ENCODE measurements around the gene MANBA.

The MANBA gene

GRCh38 chr4:102604222-102604940, 156.4 kb downstream of the MANBA start:
- TF ChIP-seq ZBTB7A (IDR thresholded peaks at IDR 0.05; ENCODE audit: low read depth) (no peak), MAX (IDR thresholded peaks at IDR 0.05) (no peak), USF1 (IDR thresholded peaks at IDR 0.05) (no peak), TCF12 (IDR thresholded peaks at IDR 0.05; ENCODE audit: low read depth) (no peak), NFIC (IDR thresholded peaks at IDR 0.05) (no peak), CEBPB (IDR thresholded peaks at IDR 0.05) (no peak), FOXM1 (IDR thresholded peaks at IDR 0.05; ENCODE audit: borderline replicate concordance, low read depth) (no peak), REST (IDR thresholded peaks at IDR 0.05; ENCODE audit: low read depth) (no peak), RAD21 (IDR thresholded peaks at IDR 0.05; ENCODE audit: low read depth) (no peak), YY1 (IDR thresholded peaks at IDR 0.05; ENCODE audit: low read depth) (no peak), CREB1 (IDR thresholded peaks at IDR 0.05; ENCODE audit: low read depth) (no peak), TEAD4 (IDR thresholded peaks at IDR 0.05) (no peak), TAF1 (IDR thresholded peaks at IDR 0.05; ENCODE audit: low read depth) (no peak), EP300 (IDR thresholded peaks at IDR 0.05; ENCODE audit: borderline replicate concordance) (no peak), EGR1 (IDR thresholded peaks at IDR 0.05) (no peak)

GRCh38 chr4:102601586-102602227, 159.1 kb downstream of the MANBA start:
- no peak for TF ChIP-seq YY1 (IDR thresholded peaks at IDR 0.05; ENCODE audit: low read depth)
- TF ChIP-seq REST (IDR thresholded peaks at IDR 0.05; ENCODE audit: low read depth) = no peak
- TF ChIP-seq NFIC (IDR thresholded peaks at IDR 0.05) = no peak
- TF ChIP-seq ZBTB7A (IDR thresholded peaks at IDR 0.05; ENCODE audit: low read depth) = no peak
- no peak for TF ChIP-seq RAD21 (IDR thresholded peaks at IDR 0.05; ENCODE audit: low read depth)

GRCh38 chr4:102600689-102601088, 160.1 kb downstream of the MANBA start:
- TF ChIP-seq ZBTB7A (IDR thresholded peaks at IDR 0.05; ENCODE audit: low read depth) (no peak), MAX (IDR thresholded peaks at IDR 0.05) (no peak), TAF1 (IDR thresholded peaks at IDR 0.05; ENCODE audit: low read depth) (no peak), TEAD4 (IDR thresholded peaks at IDR 0.05) (no peak)

GRCh38 chr4:102599886-102600285, 160.9 kb downstream of the MANBA start:
- no peak for TF ChIP-seq USF1 (IDR thresholded peaks at IDR 0.05)
- TF ChIP-seq TAF1 (IDR thresholded peaks at IDR 0.05; ENCODE audit: low read depth) = no peak
- no peak for TF ChIP-seq CREB1 (IDR thresholded peaks at IDR 0.05; ENCODE audit: low read depth)
- no peak for TF ChIP-seq RAD21 (IDR thresholded peaks at IDR 0.05; ENCODE audit: low read depth)
- TF ChIP-seq TCF12 (IDR thresholded peaks at IDR 0.05; ENCODE audit: low read depth) = no peak
- no peak for TF ChIP-seq TEAD4 (IDR thresholded peaks at IDR 0.05)
- no peak for TF ChIP-seq CEBPB (IDR thresholded peaks at IDR 0.05)
- TF ChIP-seq EGR1 (IDR thresholded peaks at IDR 0.05) = no peak
- TF ChIP-seq MAX (IDR thresholded peaks at IDR 0.05) = no peak
- TF ChIP-seq ZBTB7A (IDR thresholded peaks at IDR 0.05; ENCODE audit: low read depth) = no peak
- TF ChIP-seq YY1 (IDR thresholded peaks at IDR 0.05; ENCODE audit: low read depth) = no peak
- TF ChIP-seq NFIC (IDR thresholded peaks at IDR 0.05) = no peak
- no peak for TF ChIP-seq FOXM1 (IDR thresholded peaks at IDR 0.05; ENCODE audit: borderline replicate concordance, low read depth)

GRCh38 chr4:102599455-102599854, 161.3 kb downstream of the MANBA start:
- TF ChIP-seq EP300 (IDR thresholded peaks at IDR 0.05; ENCODE audit: borderline replicate concordance) (no peak), TAF1 (IDR thresholded peaks at IDR 0.05; ENCODE audit: low read depth) (no peak), REST (IDR thresholded peaks at IDR 0.05; ENCODE audit: low read depth) (no peak), RAD21 (IDR thresholded peaks at IDR 0.05; ENCODE audit: low read depth) (no peak), YY1 (IDR thresholded peaks at IDR 0.05; ENCODE audit: low read depth) (no peak), CREB1 (IDR thresholded peaks at IDR 0.05; ENCODE audit: low read depth) (no peak), CEBPB (IDR thresholded peaks at IDR 0.05) (no peak), TEAD4 (IDR thresholded peaks at IDR 0.05) (no peak), EGR1 (IDR thresholded peaks at IDR 0.05) (no peak), FOXM1 (IDR thresholded peaks at IDR 0.05; ENCODE audit: borderline replicate concordance, low read depth) (no peak), ZBTB7A (IDR thresholded peaks at IDR 0.05; ENCODE audit: low read depth) (no peak), USF1 (IDR thresholded peaks at IDR 0.05) (no peak), NFIC (IDR thresholded peaks at IDR 0.05) (no peak), MAX (IDR thresholded peaks at IDR 0.05) (no peak)
